Suprapubic skin (tissue), 4 donors: ENCODE measurements around the gene OR6Y1.

ENCODE experiments used
- CTCF ChIP-seq, 2 donors: fragments of 200-600 bp in 1 of 2; fragments of 450-650 bp in 1 of 2; sonication (generic) in 1 of 2; IDR thresholded peaks; one replicate each; pipeline ENCODE4 v1.5.1; 2016 to 2019; ENCODE audit warnings: antibody characterized with exemption in 2 of 2, mild to moderate bottlenecking in 1 of 2, moderate library complexity in 1 of 2
- EP300 ChIP-seq: sonication (generic); formaldehyde crosslinking; IDR thresholded peaks from one replicate; pipeline ENCODE4 v1.6.1; 2017; ENCODE audit warnings: antibody characterized with exemption
- POLR2A ChIP-seq, 2 donors: fragments of 450-650 bp; IDR thresholded peaks; one replicate each; pipeline ENCODE4 v1.6.1; 2017; ENCODE audit warnings: antibody characterized with exemption in 2 of 2, mild to moderate bottlenecking in 2 of 2, moderate library complexity in 2 of 2
- POLR2AphosphoS5 ChIP-seq, 3 donors: sonication (generic); formaldehyde crosslinking; IDR thresholded peaks; one replicate each; pipeline ENCODE4 v1.6.1; 2017; ENCODE audit warnings: antibody characterized with exemption in 3 of 3

- TF ChIP-seq CTCF (IDR thresholded peaks at IDR 0.05) = no peak
- no peak for TF ChIP-seq POLR2A (IDR thresholded peaks at IDR 0.05)
- no peak for TF ChIP-seq EP300
- no peak for TF ChIP-seq POLR2AphosphoS5 (IDR thresholded peaks at IDR 0.05)
These were observed 46.5 kb upstream of the OR6Y1 start for GRCh38 chr1:158600735-158601134.
